Cerebellar nuclear complex (tissue), 1 donor: ENCODE measurements around the gene MED27.

Experiments
- DNase-seq, 2 experiments: peaks; one replicate each; lab custom pipeline; 2025; lab: John Stamatoyannopoulos, UW

MED27 gene

DNA sequence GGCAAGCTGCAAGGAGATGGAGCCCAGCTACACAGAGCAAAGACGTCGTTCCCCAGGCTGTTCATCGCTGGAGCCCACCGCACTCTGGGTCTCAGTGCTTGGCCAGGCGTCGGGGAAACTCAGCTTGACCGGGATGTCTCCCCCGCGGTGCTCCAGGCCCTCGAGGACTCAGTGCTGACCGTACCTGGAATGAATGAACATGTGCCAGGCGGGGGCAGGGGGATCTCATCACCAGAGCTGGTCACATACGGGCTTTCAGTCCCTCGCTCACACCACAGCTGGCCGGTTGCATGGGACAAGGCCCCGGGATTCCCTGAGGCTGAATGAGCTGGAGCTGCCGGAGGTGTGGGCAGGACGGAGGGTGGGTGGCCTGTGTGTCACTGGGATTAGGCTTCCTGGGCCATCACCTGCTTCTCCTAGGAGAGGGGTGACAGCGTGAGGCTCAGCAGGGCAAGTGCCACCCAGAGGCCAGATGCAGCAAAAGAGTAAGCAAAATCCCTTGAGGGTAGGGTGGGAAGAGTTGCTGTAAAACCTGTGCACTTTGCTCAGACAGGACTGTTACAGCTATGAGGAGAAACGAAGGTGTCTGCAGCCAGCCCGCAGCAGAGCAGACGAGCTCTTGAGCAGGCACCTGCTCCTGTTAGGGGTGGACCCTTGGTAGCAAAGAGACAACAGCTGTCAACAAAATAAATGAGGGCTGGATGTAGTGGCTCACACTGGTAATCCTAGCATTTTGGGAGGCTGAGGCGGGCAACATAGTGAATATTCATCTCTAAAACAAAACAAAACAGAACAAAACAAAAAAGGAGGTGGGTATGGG lies 269.1 kb downstream of the MED27 start:
- DNase-seq = no peak
